K562 (cell line): ENCODE results near the gene TRAF3.

ENCODE experiments used
- ELF1 ChIP-seq: fragments of 200-800 bp; sonication (Bioruptor generic); IDR thresholded peaks from 2 replicates; pipeline ENCODE4 v1.6.1; 2016; ENCODE audit warnings: missing genetic modification characterization, missing compliant biosample characterization
- EZH2 ChIP-seq: IDR thresholded peaks from 2 replicates; pipeline ENCODE4 v1.6.1; 2012; ENCODE audit warnings: low read depth, mild to moderate bottlenecking, inconsistent platforms, low read length, borderline replicate concordance
- PPARD ChIP-seq: fragments of 250-450 bp; sonication (Bioruptor Pico); IDR thresholded peaks from 2 replicates; pipeline ENCODE4 v1.8.0; 2022; ENCODE audit warnings: inconsistent platforms, mild to moderate bottlenecking, moderate library complexity
- RAD21 ChIP-seq, 2 experiments: fragments of 250-450 bp in 1 of 2; fragments of 450-650 bp in 1 of 2; sonication (Bioruptor Pico) in 1 of 2; formaldehyde crosslinking in 1 of 2; IDR thresholded peaks in 1 of 2; conservative IDR thresholded peaks in 1 of 2; 2 replicates each; pipeline versions ENCODE4 v1.4.0 to v1.8.0; 2020 to 2022; ENCODE audit warnings: mild to moderate bottlenecking in 2 of 2, moderate library complexity in 1 of 2
- TEAD4 ChIP-seq, 2 experiments: sonication (generic) in 1 of 2; formaldehyde crosslinking in 1 of 2; IDR thresholded peaks; 2 replicates each; pipeline versions ENCODE4 v1.6.1 to v1.8.0; 2012 to 2022; ENCODE audit warnings: borderline replicate concordance in 1 of 2, inconsistent platforms in 1 of 2, low read length in 1 of 2, mild to moderate bottlenecking in 1 of 2, missing genetic modification reagents in 1 of 2

DNA sequence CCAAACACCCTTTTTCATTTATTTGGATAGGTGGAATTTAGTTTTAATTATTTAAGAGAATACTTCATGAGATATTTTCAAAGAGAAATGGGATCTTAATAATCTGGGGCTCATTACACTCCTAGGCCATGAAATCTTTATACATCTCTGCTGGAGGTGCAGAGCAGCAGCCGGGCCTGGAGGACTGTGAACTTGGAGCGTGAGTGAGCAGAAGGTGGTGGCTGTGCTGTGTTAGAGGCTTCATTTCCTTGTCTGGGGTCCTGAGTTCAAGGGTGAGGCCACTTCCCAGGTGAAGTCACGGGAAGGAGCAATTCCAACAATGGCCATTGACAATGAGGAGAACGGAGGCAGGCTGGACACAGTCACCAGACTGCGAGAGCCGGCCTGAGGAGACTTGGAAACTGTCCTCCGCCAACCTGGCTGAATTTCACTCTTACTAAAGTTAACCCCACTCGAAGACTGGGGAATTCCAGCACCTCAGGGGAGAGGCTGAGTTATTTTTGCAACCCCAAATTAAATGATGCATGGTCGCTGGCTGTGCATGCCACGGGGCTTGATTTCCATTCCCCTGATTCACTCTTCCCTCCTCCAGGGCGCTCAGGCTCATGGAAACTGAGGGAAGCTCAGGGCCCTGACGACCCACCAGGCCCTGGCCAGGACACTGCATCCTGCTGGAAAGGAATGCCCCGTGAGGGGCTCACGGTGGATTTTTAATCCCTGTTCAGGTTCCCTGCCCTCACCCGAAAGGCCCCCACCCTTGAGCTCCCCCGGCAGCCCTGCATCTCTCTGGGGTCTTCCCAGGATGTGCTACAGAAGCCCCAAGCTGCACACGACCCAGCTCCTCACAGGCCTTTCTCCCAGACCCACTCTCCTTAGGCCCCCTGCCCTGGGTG is 22.6 kb upstream of the TRAF3 start:
- TF ChIP-seq RAD21 (CRISPR knock-in tag; conservative IDR thresholded peaks at IDR 0.05 in 1 of 2, IDR thresholded peaks at IDR 0.05 in 1 of 2) (no peak), TEAD4 (IDR thresholded peaks at IDR 0.05; ENCODE audit: low read length) (no peak), TEAD4 (CRISPR knock-in tag; IDR thresholded peaks at IDR 0.05; ENCODE audit: borderline replicate concordance) (no peak), EZH2 (no peak), ELF1 (tag) (no peak), PPARD (no peak)
